ENCODE measurements around the gene SSR1.
"Not testable (repeated sequence)": the region's sequence is repeated elsewhere in the genome, so short reads cannot be mapped to it uniquely, and the experiment has no call there.

Gene SSR1

GRCh38 chr6:7274525-7274924 is 38.5 kb downstream of the SSR1 start:
- DNase-seq = not testable (repeated sequence)

DNA sequence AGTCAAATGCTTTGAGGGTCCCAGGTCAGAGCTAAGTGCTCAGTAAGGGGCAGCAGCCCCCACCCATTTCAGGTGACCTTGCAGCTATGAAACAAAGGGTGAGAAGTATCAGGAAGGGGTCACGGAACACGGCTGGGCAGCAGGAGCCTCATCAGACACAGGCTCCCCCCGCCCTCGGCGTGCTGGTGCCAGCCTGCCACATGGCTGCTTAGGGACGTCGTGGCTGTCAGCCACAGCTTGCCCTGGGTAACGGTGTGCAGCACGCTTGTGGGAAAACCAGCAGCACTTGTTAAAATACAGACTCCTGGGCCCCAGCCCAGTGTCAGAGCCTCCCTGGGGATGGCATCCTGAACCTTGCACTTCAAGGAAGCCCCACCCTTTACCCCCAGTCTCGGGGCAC is 39.3 kb downstream of the SSR1 start:
- no peak for DNase-seq

- DNase-seq = no peak
Observed at GRCh38 chr6:7271205-7271534, 41.8 kb downstream of the SSR1 start.

GRCh38 chr6:7270320-7271204 is 42.4 kb downstream of the SSR1 start:
- DNase-seq = no peak

DNA sequence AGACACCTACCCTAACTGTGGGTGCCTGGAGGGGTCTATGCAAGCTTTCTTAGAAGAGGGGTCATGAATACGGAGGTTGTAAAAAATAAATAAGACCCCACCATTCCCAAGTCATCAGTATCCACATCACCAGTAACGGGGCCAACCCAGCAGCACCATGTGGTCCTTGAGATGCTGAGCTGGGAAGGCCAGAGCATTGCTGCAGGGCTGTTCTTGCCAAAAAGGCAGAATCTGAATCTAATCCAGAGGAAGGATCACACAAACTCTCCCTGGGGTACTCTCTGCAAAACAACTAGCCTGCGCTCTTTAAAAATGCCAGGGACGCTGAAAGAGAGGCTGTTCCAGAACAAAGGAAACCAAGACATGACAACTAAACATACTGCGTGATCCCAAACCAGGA is 43.2 kb downstream of the SSR1 start:
- no peak for DNase-seq

- DNase-seq = no peak
Observed at GRCh38 chr6:7268816-7269555, 44.0 kb downstream of the SSR1 start.

- no peak for DNase-seq
Observed at GRCh38 chr6:7268362-7268761, 44.6 kb downstream of the SSR1 start.

GRCh38 chr6:7267466-7268091 is 45.4 kb downstream of the SSR1 start:
- DNase-seq = no peak

DNA sequence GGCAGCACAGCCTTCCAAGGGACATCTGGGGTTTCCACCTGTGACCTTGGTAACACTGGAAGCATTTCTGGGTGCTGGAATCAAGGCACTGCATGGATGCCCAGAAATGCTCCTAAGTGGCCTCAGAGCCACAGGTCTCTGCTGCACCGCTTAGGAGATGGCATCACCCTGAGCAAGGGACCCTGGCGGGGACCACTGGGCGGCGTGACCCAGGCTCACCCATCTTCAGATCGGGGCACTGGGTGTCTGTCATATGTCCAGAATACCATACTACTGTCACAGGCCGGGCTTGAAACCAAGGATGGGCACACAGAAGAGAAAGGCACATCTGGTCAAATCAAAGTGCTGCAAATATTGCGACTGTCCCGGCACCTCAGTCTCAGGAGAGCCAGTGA is 45.9 kb downstream of the SSR1 start:
- DNase-seq = no peak

DNA sequence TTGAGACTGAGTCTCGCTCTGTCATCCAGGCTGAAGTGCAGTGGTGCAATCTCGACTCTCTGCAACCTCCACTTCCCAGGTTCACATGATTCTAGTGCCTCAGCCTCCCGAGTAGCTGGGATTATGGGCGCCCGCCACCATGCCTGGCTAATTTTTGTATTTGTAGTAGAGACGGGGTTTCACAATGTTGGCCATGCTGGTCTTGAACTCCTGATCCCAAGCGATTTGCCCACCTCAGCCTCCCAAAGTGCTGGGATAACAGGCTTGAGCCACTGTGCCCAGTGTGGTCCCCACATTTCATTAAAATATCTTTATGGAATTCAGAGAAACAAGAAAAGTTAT is 47.6 kb downstream of the SSR1 start:
- not testable (repeated sequence) for DNase-seq

- no peak for DNase-seq
Observed at GRCh38 chr6:7264686-7265384, 48.2 kb downstream of the SSR1 start.

DNA sequence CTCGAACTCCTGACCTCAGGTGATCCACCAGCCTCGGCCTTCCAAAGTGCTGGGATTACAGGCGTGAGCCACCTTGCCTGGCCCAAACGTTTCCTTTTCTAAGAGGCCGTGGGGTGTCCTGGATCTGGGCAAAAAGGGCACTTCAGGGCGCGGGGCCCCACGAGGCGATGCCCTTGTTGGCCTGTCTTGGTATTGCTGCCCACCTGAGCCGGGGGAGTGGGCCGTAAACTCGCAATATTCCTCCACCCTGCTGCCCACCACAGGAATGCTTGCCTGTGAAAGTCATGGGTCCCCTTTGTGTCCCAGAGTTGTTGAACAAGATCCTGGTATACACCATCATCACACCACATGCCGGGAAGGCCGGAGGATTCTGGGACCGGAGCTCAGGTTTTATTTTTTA is 49.0 kb downstream of the SSR1 start:
- DNase-seq = no peak

DNA sequence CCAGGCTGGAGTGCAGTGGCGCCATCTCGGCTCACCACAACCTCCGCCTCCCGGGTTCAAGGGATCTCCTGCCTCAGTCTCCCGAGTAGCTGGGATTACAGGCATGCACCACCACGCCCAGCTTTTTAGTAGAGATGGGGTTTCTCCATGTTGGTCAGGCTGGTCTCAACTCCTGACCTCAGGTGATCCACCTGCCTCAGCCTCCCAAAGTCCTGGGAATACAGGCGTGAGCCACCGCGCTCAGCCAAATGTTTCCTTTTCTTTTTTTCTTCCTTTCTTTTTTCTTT is 49.5 kb downstream of the SSR1 start:
- not testable (repeated sequence) for DNase-seq

DNA sequence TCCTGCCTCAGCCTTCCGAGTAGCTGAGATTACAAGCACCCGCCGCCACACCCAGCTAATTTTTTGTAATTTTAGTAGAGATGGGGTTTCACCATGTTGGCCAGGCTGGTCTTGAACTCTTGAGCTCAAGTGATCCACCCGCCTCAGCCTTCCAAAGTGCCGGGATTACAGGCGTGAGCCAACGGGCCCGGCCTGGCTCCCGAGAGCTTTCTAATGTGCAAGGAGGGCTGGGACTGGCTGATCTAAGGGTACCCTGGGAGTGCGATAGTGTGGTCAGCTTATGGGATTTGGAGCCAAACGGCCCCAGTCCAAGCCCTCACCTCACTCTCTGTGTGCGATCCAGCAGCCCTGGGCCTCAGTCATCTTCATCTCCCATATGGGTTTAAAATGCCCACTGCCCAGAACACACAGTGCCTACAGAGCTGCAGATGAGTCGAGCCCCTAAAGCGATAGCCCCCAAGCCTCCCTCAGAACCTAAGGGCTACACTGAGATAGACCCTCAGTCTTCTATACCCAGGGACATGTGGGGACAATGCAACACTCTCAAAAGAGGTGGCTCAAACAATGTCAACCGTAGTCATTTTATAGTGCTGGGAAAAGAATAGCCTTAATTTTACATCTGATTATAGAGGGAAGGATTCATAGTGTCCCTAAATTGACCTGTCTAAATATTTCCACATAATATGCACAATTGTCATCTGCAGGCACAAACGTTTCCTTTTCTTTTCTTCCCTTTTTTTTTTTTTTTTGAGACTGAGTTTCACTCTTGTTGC is 50.1 kb downstream of the SSR1 start:
- DNase-seq = no peak

GRCh38 chr6:7261852-7262461 is 51.0 kb downstream of the SSR1 start:
- DNase-seq = no peak

GRCh38 chr6:7261032-7261841 is 51.8 kb downstream of the SSR1 start:
- DNase-seq = peak; percentile 63

DNA sequence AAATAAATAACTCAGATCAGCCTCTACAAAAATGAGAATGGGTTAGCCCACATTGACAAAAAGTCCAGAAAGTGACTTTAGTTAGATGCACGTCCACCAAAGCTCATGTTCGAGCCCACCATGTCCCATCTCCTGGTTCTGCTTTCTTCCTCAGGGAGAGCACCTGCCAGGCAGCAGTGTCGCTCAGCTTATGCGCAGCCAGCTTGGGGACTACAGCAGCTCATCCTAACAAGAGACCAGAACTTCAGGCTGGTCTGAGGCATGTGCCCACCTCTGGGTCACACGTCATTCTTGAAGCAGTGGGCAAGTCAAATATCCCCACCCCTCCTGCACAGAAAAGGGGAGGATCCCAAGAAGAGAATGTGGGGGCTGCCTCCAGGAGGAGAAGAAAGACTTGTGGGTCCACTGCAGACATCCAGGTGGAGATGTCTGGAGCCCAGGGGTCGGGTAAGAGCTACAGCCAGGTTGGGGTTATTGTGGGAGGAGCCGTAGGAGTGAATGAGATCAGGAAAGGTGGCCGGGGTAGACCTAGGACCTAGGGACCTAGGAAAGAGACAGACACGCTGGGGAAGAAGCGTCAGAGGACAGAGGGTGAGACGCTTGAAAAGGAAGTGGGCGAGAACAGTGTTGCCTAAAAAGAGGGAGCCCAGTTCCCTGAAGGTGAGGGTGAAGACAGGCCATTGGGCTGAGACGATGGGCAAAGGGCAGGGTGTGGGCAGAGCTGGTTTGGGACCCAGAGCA is 52.5 kb downstream of the SSR1 start:
- no peak for DNase-seq

GRCh38 chr6:7258231-7258763 is 54.7 kb downstream of the SSR1 start:
- DNase-seq = no peak

DNA sequence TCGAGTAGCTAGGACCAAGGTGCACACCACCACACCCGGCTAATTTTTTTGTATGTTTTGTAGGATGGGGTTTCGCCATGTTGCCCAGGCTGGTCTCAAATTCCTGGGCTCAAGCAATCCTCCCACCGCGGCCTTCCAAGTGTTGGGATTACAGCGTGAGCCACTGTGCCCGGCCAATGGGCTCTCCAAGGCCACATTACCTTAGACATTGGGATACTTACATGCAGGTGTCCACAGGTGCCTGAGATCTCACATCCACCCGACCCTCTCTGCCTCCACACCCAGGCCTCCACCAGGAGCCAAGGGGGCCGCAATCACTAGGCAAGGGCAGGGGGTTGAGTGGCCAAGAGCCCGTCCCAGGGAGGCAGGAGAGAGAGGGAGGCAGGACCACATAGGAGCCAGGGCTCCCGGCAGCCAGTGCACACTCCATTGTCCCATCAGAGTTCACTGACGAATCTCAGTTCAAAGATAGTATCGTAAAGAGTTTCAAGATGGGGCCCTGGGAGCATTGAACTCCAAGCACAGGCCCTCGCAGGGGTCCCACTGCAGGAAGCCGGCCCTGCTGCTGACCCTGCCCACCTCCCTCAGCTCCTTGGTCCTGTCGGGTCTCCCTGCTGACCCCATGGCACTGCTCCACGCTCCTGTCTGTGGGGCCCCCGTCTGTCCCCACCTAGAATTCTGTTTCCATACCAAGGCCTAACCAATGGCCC is 55.3 kb downstream of the SSR1 start:
- DNase-seq = no peak

DNA sequence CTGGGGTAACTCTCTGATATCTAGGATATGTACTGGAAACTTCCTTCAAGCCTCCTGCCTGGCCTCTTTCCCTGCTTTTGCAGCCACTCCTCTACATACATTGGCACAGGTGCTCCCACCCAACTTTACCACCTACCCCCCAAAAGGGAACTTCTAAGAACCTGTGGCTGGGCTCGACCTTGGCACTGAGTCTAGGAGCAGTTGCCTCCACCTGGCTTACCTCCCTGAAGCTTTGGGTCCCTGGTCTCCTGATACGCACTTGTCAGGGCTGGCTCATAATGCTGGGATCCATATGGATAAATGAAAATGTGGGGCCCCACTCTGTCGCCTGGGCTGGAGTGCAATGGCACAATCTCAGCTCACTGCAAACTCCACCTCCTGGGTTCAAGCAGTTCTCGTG is 56.2 kb downstream of the SSR1 start:
- no peak for DNase-seq
